ENCODE measurements around the gene SPATA13.

SPATA13 gene

GRCh38 chr13:24183741-24184182 is 23.2 kb downstream of the SPATA13 start:
- Histone ChIP-seq H3K36me3 (ENCODE audit: insufficient read depth, low read length) (no peaks in the 10 kb centered on the region), H3K27ac (ENCODE audit: low read length) (no peak overlapping the region), H3K79me2 (ENCODE audit: insufficient read depth, low read length) (no peaks in the 10 kb centered on the region; the same call in 1 of the 2 replicates), H3K4me2 (ENCODE audit: insufficient read depth, low read length) (no peak overlapping the region), H3K27me3 (ENCODE audit: insufficient read depth, low read length, poor library complexity) (no peaks in the 10 kb centered on the region), H3K9ac (ENCODE audit: low read depth, low read length) (no peak overlapping the region), H3K4me1 (ENCODE audit: insufficient read depth, low read length) (no peaks in the 10 kb centered on the region), H2AFZ (ENCODE audit: low read depth, low read length) (no peak overlapping the region), H3K4me3 (ENCODE audit: low read depth in 1 of 2, low read length in 2 of 2) (no peak overlapping the region), H4K20me1 (ENCODE audit: insufficient read depth, low read length) (no peaks in the 10 kb centered on the region), H3K9me3 (ENCODE audit: insufficient read depth, low read length, severe bottlenecking) (no peaks in the 10 kb centered on the region)
- TF ChIP-seq EZH2 (IDR thresholded peaks at IDR 0.05; ENCODE audit: borderline replicate concordance, low read depth, low read length, severe bottlenecking): no peak
- no peak for TF ChIP-seq CTCF (IDR thresholded peaks at IDR 0.05; ENCODE audit: borderline replicate concordance, extremely low read depth, low read length, poor library complexity, severe bottlenecking)
- ATAC-seq (ENCODE audit: insufficient read depth, low read depth): no peak; the same call in 2 of the 3 replicates
- DNase-seq: no peak

- no peaks in the 10 kb centered on the region for H3K4me1 ChIP-seq (ENCODE audit: insufficient read depth, low read length)
- ATAC-seq (ENCODE audit: insufficient read depth, low read depth) (no peak), DNase-seq (no peak)
- H3K27me3 ChIP-seq (ENCODE audit: insufficient read depth, low read length, poor library complexity): no peaks in the 10 kb centered on the region
- no peak overlapping the region for H3K4me2 ChIP-seq (ENCODE audit: insufficient read depth, low read length)
- H3K9ac ChIP-seq (ENCODE audit: low read depth, low read length): no peak overlapping the region
- no peaks in the 10 kb centered on the region for H3K9me3 ChIP-seq (ENCODE audit: insufficient read depth, low read length, severe bottlenecking)
- H3K27ac ChIP-seq (ENCODE audit: low read length): no peak overlapping the region
- TF ChIP-seq EZH2 (IDR thresholded peaks at IDR 0.05; ENCODE audit: borderline replicate concordance, low read depth, low read length, severe bottlenecking) (no peak), CTCF (IDR thresholded peaks at IDR 0.05; ENCODE audit: borderline replicate concordance, extremely low read depth, low read length, poor library complexity, severe bottlenecking) (no peak)
- H3K36me3 ChIP-seq (ENCODE audit: insufficient read depth, low read length): no peaks in the 10 kb centered on the region
- no peak overlapping the region for H3K4me3 ChIP-seq (ENCODE audit: low read depth in 1 of 2, low read length in 2 of 2)
- H2AFZ ChIP-seq (ENCODE audit: low read depth, low read length): no peak overlapping the region
- H3K79me2 ChIP-seq (ENCODE audit: insufficient read depth, low read length): no peaks in the 10 kb centered on the region; the same call in 1 of the 2 replicates
- H4K20me1 ChIP-seq (ENCODE audit: insufficient read depth, low read length): no peaks in the 10 kb centered on the region
Measured at GRCh38 chr13:24184265-24184841, 23.8 kb downstream of the SPATA13 start.

GRCh38 chr13:24184882-24185281 is 24.4 kb downstream of the SPATA13 start:
- Histone ChIP-seq H3K9me3 (ENCODE audit: insufficient read depth, low read length, severe bottlenecking) (no peaks in the 10 kb centered on the region), H3K79me2 (ENCODE audit: insufficient read depth, low read length) (no peaks in the 10 kb centered on the region; the same call in 1 of the 2 replicates), H3K4me2 (ENCODE audit: insufficient read depth, low read length) (no peak overlapping the region), H3K4me1 (ENCODE audit: insufficient read depth, low read length) (no peaks in the 10 kb centered on the region), H3K27me3 (ENCODE audit: insufficient read depth, low read length, poor library complexity) (no peaks in the 10 kb centered on the region), H3K4me3 (ENCODE audit: low read depth in 1 of 2, low read length in 2 of 2) (no peak overlapping the region), H3K36me3 (ENCODE audit: insufficient read depth, low read length) (no peaks in the 10 kb centered on the region), H3K9ac (ENCODE audit: low read depth, low read length) (no peak overlapping the region), H4K20me1 (ENCODE audit: insufficient read depth, low read length) (no peaks in the 10 kb centered on the region), H3K27ac (ENCODE audit: low read length) (no peak overlapping the region), H2AFZ (ENCODE audit: low read depth, low read length) (no peak overlapping the region)
- ATAC-seq (ENCODE audit: insufficient read depth, low read depth) (no peak), DNase-seq (no peak)
- TF ChIP-seq CTCF (IDR thresholded peaks at IDR 0.05; ENCODE audit: borderline replicate concordance, extremely low read depth, low read length, poor library complexity, severe bottlenecking) (no peak), EZH2 (IDR thresholded peaks at IDR 0.05; ENCODE audit: borderline replicate concordance, low read depth, low read length, severe bottlenecking) (no peak)

All from DND-41 (cell line).